Right lobe of liver (tissue), 6 donors: ENCODE data around the gene NLRP6. TPM values are rescaled to one million over a fixed set of nuclear protein-coding genes. Genes with fewer than 3 reads are reported as not detected.

Source experiments
- ATAC-seq, 4 donors: fragments of 200-7000 bp; cut with Tn5 transposase; one replicate each; pipeline ENCODE4 v1.9.1; 2020; ENCODE audit warnings: mild to moderate bottlenecking in 4 of 4, moderate library complexity in 4 of 4
- DNase-seq, 3 donors: peaks; one replicate each; pipeline ENCODE4 v3.0.0-alpha.2; 2020
- H3K27ac ChIP-seq, 3 donors: fragments of 200-600 bp; one replicate each; pipeline ENCODE4 v1.8.0; 2022
- H3K27me3 ChIP-seq, 2 donors: fragments of 200-600 bp; one replicate each; pipeline ENCODE4 v1.8.0; 2022
- H3K36me3 ChIP-seq, 4 donors: fragments of 200-600 bp; sonication (generic) in 1 of 4; one replicate each; pipeline versions ENCODE4 v1.5.1 to v1.8.0; 2017 to 2022; ENCODE audit warnings: control low read depth in 1 of 4
- H3K4me1 ChIP-seq, 4 donors: fragments of 200-600 bp; sonication (generic) in 1 of 4; one replicate each; pipeline versions ENCODE4 v1.5.1 to v1.8.0; 2017 to 2022; ENCODE audit warnings: control low read depth in 1 of 4
- H3K4me3 ChIP-seq, 3 donors: fragments of 200-600 bp; one replicate each; pipeline ENCODE4 v1.8.0; 2022
- H3K9me3 ChIP-seq, 4 donors: fragments of 200-600 bp; sonication (generic) in 1 of 4; one replicate each; pipeline versions ENCODE4 v1.5.1 to v1.8.0; 2017 to 2022; ENCODE audit warnings: control low read depth in 1 of 4
- CTCF ChIP-seq, 4 donors: fragments of 200-600 bp in 3 of 4; fragments of 450-650 bp in 1 of 4; IDR thresholded peaks; one replicate each; pipeline versions ENCODE4 v1.5.1 to v1.8.0; 2016 to 2022; ENCODE audit warnings: antibody characterized with exemption in 4 of 4, mild to moderate bottlenecking in 2 of 4
- POLR2A ChIP-seq: fragments of 450-650 bp; IDR thresholded peaks from one replicate; pipeline ENCODE4 v1.6.1; 2017; ENCODE audit warnings: antibody characterized with exemption, mild to moderate bottlenecking
- WGBS: methylation state at CpG from one replicate; pipeline ENCODE4 v1.1.6; 2018; ENCODE audit warnings: low coverage, low lambda C conversion rate; ENCODE audit not compliant: insufficient coverage; ENCODE audit errors: missing lambda C conversion rate; 5-methylcytosine and 5-hydroxymethylcytosine counted together
- intact Hi-C, 2 donors: fragments of 100-400 bp; cut with DNase I; formaldehyde crosslinking; loops; one replicate each; pipeline versions ENCODE4 v1.11.2 to v1.14.1; 2022
- total RNA-seq, 6 experiments: library from RNA; depleted of rRNA in 2 of 6; stranded (reverse); fragments of >200 nt in 2 of 6; fragmentation: NEBNext Ultra II Directional in 3 of 6; extraction: Animal tissue kit (Norgen Biotek cat#: 25700) in 3 of 6; gene quantifications; one replicate each; pipeline versions ENCODE4 v1.1.0 to v1.2.4, GENCODE V29; 2016 to 2023
- donor health status: DM: no; HTN: yes; CAD: no.
- donor health status: DM: no; HTN: no; CAD: no.
- donor health status: DM: no; HTN: no; CAD: no.
- donor health status: DM: no; HTN: yes; CAD: no.
- donor health status: DM: no; HTN: yes; CAD: no.

NLRP6 gene
- total RNA-seq, 6 experiments from 2014 or later = 0.22 to 6.2 (median 1.6) TPM

GRCh38 chr11:271319-271715 is 6.9 kb upstream of the NLRP6 start:
- Histone ChIP-seq H3K9me3 (no peaks in the 10 kb centered on the region), H3K36me3 (no peaks in the 10 kb centered on the region), H3K27ac (no peak overlapping the region), H3K27me3 (no peaks in the 10 kb centered on the region), H3K4me1 (no peaks in the 10 kb centered on the region), H3K4me3 (no peak overlapping the region)
- ATAC-seq (peak in 1 of 4 donors; percentile 3), DNase-seq (no peak)
- no peak for TF ChIP-seq CTCF (IDR thresholded peaks at IDR 0.05)
- no peak for TF ChIP-seq POLR2A
- 34% methylated on average over 3 of the region's 8 CpGs for WGBS
- intact Hi-C loops = no loop called here

GRCh38 chr11:272195-272930 is 5.8 kb upstream of the NLRP6 start:
- 71% methylated on average over 10 of the region's 22 CpGs for WGBS
- Histone ChIP-seq H3K36me3 (no peaks in the 10 kb centered on the region), H3K9me3 (no peaks in the 10 kb centered on the region), H3K4me1 (no peaks in the 10 kb centered on the region), H3K4me3 (no peak overlapping the region), H3K27ac (no peak overlapping the region), H3K27me3 (no peaks in the 10 kb centered on the region)
- ATAC-seq = no peak
- DNase-seq = no peak
- TF ChIP-seq POLR2A (no peak), CTCF (IDR thresholded peaks at IDR 0.05) (no peak)
- intact Hi-C loops = no loop called here

- ATAC-seq (no peak), DNase-seq (no peak)
- Histone ChIP-seq H3K9me3 (no peaks in the 10 kb centered on the region), H3K4me1 (no peaks in the 10 kb centered on the region), H3K27me3 (no peaks in the 10 kb centered on the region), H3K36me3 (no peaks in the 10 kb centered on the region), H3K4me3 (no peak overlapping the region), H3K27ac (no peak overlapping the region)
- 88% methylated on average over 6 of the region's 6 CpGs for WGBS
- TF ChIP-seq POLR2A (no peak), CTCF (IDR thresholded peaks at IDR 0.05) (no peak)
- intact Hi-C loops = no loop called here
These were observed 5.3 kb upstream of the NLRP6 start for GRCh38 chr11:272931-273198.

GRCh38 chr11:276219-276618 is 2.0 kb upstream of the NLRP6 start:
- no peak for ATAC-seq
- Histone ChIP-seq H3K36me3 (no peaks in the 10 kb centered on the region), H3K4me1 (peaks cover 0 to 14% (median 4%) of the 10 kb centered on the region in 4 donors), H3K4me3 (no peak overlapping the region), H3K27me3 (no peaks in the 10 kb centered on the region), H3K9me3 (no peaks in the 10 kb centered on the region), H3K27ac (no peak overlapping the region)
- intact Hi-C loops = no loop called here
- DNase-seq = no peak
- TF ChIP-seq POLR2A = no peak
- no peak for TF ChIP-seq CTCF (IDR thresholded peaks at IDR 0.05)
